ENCODE data around the gene NEMP1.
"Not testable (repeated sequence)": the region's sequence is repeated elsewhere in the genome, so short reads cannot be mapped to it uniquely, and the experiment has no call there.

Gene NEMP1

DNA sequence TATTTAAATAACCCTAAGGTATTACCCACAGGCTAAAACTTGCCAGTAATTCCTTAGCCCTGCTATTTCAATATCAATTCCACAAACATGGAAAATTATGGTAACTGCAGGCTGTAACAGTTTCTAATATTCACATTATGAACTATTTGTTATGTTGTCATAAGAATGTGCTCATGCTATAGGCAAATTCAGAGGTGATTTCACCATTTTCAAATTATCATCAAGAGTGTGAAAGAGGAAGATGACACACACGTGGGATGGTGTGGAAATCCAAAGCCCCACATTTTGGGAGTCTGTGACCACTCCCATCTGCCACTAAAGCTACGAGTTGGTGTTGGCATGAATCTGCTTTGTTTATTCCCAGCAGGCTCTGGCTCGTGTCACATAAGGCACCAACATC is 22.8 kb downstream of the NEMP1 start:
- in situ Hi-C loops (cut with HindIII; ENCODE audit: low sequenced_read_pairs), result no loop called here
- no peak for DNase-seq (ENCODE audit: low read depth, low spot score)
- TF ChIP-seq, protein P1, sequence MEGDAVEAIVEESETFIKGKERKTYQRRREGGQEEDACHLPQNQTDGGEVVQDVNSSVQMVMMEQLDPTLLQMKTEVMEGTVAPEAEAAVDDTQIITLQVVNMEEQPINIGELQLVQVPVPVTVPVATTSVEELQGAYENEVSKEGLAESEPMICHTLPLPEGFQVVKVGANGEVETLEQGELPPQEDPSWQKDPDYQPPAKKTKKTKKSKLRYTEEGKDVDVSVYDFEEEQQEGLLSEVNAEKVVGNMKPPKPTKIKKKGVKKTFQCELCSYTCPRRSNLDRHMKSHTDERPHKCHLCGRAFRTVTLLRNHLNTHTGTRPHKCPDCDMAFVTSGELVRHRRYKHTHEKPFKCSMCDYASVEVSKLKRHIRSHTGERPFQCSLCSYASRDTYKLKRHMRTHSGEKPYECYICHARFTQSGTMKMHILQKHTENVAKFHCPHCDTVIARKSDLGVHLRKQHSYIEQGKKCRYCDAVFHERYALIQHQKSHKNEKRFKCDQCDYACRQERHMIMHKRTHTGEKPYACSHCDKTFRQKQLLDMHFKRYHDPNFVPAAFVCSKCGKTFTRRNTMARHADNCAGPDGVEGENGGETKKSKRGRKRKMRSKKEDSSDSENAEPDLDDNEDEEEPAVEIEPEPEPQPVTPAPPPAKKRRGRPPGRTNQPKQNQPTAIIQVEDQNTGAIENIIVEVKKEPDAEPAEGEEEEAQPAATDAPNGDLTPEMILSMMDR (IDR thresholded peaks at IDR 0.05; ENCODE audit: low read depth, low read length), result no peak
- H3K4me3 ChIP-seq (ENCODE audit: low read depth, low read length), result no peak overlapping the region

DNA sequence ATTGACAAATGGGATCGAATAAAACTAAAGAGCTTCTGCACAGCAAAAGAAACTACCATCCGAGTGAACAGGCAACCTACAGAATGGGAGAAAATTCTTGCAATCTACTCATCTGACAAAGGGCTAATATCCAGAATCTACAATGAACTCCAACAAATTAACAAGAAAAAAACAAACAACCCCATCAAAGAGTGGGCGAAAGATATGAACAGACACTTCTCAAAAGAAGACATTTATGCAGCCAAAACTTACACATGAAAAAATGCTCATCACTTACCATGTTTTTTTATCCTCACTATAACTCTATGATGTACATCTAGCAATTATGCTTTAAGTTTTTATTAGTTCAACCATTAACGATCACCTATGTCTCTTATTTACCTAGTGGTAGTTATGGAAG is 24.7 kb downstream of the NEMP1 start:
- DNase-seq (ENCODE audit: low read depth, low spot score); H3K4me3 ChIP-seq (ENCODE audit: low read depth, low read length); in situ Hi-C loops (cut with HindIII; ENCODE audit: low sequenced_read_pairs): not testable (repeated sequence)

DNA sequence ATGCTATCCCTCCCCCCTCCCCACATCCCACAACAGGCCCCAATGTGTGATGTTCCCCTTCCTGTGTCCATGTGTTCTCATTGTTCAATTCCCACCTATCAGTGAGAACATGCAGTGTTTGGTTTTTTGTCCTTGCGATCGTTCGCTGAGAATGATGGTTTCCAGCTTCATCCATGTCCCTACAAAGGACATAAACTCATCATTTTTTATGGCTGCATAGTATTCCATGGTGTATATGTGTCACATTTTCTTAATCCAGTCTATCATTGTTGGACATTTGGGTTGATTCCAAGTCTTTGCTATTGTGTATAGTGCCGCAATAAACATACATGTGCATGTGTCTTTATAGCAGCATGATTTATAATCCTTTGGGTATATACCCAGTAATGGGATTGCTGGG is 25.4 kb downstream of the NEMP1 start:
- H3K4me3 ChIP-seq (ENCODE audit: low read depth, low read length); in situ Hi-C loops (cut with HindIII; ENCODE audit: low sequenced_read_pairs); DNase-seq (ENCODE audit: low read depth, low spot score): not testable (repeated sequence)

DNA sequence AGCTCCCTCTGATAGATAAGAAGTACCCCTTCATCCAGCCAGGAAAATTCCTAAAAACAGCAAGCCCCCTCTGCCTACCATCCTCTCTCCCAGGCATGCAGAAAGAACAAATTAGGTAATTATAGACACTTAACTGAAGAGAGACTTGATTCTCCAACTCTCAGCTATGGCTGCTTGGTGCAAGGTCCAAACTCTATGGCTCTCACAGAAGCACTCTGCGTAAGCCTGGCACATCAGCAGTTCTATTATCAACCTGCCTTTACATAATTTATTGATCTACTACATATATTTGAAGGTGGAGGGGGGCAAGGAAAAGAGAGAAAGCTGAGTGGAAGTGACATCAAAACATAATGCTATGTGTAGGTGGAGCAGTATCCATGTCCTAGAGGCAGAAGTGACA is 27.6 kb downstream of the NEMP1 start:
- TF ChIP-seq, protein P1 (IDR thresholded peaks at IDR 0.05; ENCODE audit: low read depth, low read length), result no peak
- in situ Hi-C loops (cut with HindIII; ENCODE audit: low sequenced_read_pairs), result no loop called here
- no peak overlapping the region for H3K4me3 ChIP-seq (ENCODE audit: low read depth, low read length)
- no peak for DNase-seq (ENCODE audit: low read depth, low spot score)

DNA sequence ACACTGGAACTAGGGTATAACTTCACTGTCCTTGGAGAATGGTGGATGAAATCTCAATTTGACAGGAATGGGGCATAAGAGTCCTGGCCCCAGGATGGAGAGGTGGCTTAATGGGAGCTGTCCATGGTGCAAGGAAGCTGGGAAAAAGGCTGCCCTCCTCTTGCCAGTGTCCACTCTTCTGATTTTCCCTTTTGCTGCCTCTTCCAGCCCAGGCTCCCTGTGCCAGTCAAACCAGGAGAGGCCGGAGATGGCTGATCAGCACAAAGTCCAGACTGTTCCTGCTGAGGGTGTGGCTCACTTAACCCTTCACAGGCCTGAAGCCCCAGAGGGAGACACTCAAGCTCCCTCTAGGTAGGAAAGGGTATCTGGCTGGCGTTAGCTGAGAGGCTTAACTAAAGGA is 28.7 kb downstream of the NEMP1 start, which contains the start of gene MYO1A:
MYO1A (minus strand) TSS at position 240 of the 400 bp plus-strand sequence. CDS start 1,806 bp downstream, outside the sequence.
- in situ Hi-C loops (cut with HindIII; ENCODE audit: low sequenced_read_pairs), result no loop called here
- DNase-seq (ENCODE audit: low read depth, low spot score), result no peak
- TF ChIP-seq, protein P1 (IDR thresholded peaks at IDR 0.05; ENCODE audit: low read depth, low read length), result no peak
- H3K4me3 ChIP-seq (ENCODE audit: low read depth, low read length), result no peak within 1 kb of the TSS

DNA sequence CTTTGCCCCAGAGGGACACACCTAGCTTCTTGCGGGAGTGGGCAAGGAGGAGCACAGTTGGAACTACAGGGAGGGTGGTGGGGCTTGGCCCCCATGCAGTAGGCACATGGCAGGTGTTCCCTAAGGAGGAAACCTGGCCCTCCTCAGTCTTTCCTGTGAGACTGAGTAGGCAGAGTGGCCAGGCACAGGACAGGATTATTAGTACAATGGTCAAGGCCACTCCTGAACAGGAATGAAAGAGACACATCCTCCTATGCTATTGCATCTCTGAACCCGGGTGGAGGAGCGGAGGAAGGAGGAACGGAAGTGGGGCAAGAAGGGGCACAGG is 29.5 kb downstream of the NEMP1 start:
- H3K4me3 ChIP-seq (ENCODE audit: low read depth, low read length), result no peak overlapping the region
- in situ Hi-C loops (cut with HindIII; ENCODE audit: low sequenced_read_pairs), result no loop called here
- no peak for DNase-seq (ENCODE audit: low read depth, low spot score)
- TF ChIP-seq, protein P1 (IDR thresholded peaks at IDR 0.05; ENCODE audit: low read depth, low read length), result no peak

DNA sequence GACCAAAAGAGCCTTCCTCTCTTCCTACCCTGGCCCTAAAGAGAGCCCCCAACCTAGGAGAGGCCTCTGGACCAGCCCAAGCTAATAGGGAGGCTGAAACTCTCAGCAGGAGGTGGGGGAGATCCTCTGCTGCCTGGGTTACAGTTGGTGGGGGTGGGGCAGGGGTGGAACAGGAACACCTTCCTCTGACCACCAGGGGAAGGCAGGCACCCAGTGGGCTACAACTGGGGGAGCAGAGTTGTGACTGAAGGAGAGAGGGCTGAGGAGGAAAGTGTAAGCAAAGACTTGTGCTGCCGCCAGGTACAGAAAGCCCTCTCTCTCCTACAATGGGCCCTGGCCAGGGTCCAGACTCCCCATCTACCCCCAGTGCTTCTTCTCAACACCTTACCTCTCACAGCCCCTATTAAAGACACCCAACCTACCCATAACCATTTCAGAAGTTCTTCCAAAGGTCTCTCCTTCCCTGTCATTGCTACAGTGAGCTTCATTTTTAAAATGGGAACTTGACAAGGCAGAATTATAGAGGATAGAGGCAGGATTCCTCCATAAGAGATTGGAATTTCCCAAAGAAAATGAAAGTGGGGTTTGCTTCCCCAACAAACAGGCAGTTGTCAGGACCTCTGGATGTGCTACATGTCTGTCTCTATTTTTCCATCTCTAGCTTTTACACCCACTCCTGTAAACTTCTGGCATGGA is 30.0 kb downstream of the NEMP1 start:
- DNase-seq (ENCODE audit: low read depth, low spot score), result no peak
- H3K4me3 ChIP-seq (ENCODE audit: low read depth, low read length), result no peak overlapping the region
- in situ Hi-C loops (cut with HindIII; ENCODE audit: low sequenced_read_pairs), result no loop called here
- TF ChIP-seq, protein P1 (IDR thresholded peaks at IDR 0.05; ENCODE audit: low read depth, low read length), result no peak

DNA sequence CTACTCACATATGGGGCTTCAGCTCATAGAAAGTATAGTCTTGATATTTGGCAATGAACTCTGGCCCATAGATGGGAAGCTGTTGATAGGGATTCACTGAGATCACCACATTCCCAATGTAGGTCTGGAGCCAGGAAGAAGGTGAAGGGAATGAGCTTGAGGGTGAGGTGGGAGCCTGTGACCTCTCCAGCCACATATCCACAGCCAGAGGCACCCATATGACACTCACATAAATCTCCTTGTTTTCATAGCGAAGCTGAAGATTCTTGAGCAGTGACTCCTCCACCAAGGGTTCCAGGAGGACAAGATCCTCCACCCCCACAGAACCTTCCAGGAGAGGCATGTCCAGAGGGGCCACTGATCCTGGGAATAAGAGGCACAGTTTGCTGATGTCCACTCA is 30.6 kb downstream of the NEMP1 start:
- no peak overlapping the region for H3K4me3 ChIP-seq (ENCODE audit: low read depth, low read length)
- no peak for DNase-seq (ENCODE audit: low read depth, low spot score)
- in situ Hi-C loops (cut with HindIII; ENCODE audit: low sequenced_read_pairs), result no loop called here
- TF ChIP-seq, protein P1 (IDR thresholded peaks at IDR 0.05; ENCODE audit: low read depth, low read length), result no peak
